Heart right ventricle (tissue), 16 donors: ENCODE results near the gene HSPA14. TPM values are rescaled to one million over a fixed set of nuclear protein-coding genes. Genes with fewer than 3 reads are reported as not detected.

Experiments used
- ATAC-seq, 8 donors: fragments of 200-7000 bp; cut with Tn5 transposase; one replicate each; pipeline ENCODE4 v1.9.1; 2020; ENCODE audit warnings: mild to moderate bottlenecking in 8 of 8, moderate library complexity in 8 of 8, moderate number of reproducible peaks in 1 of 8
- DNase-seq, 2 donors: peaks; one replicate each; pipeline ENCODE4 v3.0.0-alpha.2; 2020
- H3K27ac ChIP-seq, 10 donors: fragments of 200-600 bp; sonication (generic) in 2 of 10; one replicate each; pipeline versions ENCODE4 v1.5.0 to v1.8.0; 2020 to 2022; ENCODE audit warnings: mild to moderate bottlenecking in 3 of 10
- H3K27me3 ChIP-seq, 7 donors: fragments of 200-600 bp; one replicate each; pipeline ENCODE4 v1.8.0; 2021 to 2022; ENCODE audit warnings: mild to moderate bottlenecking in 2 of 7
- H3K36me3 ChIP-seq, 9 donors: fragments of 200-600 bp; sonication (generic) in 1 of 9; one replicate each; pipeline versions ENCODE4 v1.5.0 to v1.8.0; 2020 to 2022; ENCODE audit warnings: mild to moderate bottlenecking in 2 of 9
- H3K4me1 ChIP-seq, 9 donors: fragments of 200-600 bp; sonication (generic) in 1 of 9; one replicate each; pipeline versions ENCODE4 v1.5.0 to v1.8.0; 2020 to 2022; ENCODE audit warnings: mild to moderate bottlenecking in 4 of 9
- H3K4me3 ChIP-seq, 10 donors: fragments of 200-600 bp; sonication (generic) in 2 of 10; one replicate each; pipeline versions ENCODE4 v1.5.0 to v1.8.0; 2020 to 2022; ENCODE audit warnings: mild to moderate bottlenecking in 7 of 10, moderate library complexity in 2 of 10
- H3K9me3 ChIP-seq, 11 donors: fragments of 200-600 bp in 10 of 11; sonication (generic) in 2 of 11; one replicate each; pipeline versions ENCODE4 v1.5.0 to v1.8.0; 2013 to 2022; ENCODE audit warnings: mild to moderate bottlenecking in 2 of 11, control low read depth in 1 of 11, moderate library complexity in 1 of 11
- WGBS, 2 donors: extraction: QIAGEN DNeasy Blood & Tissue Kit; methylation state at CpG; one replicate each; pipeline ENCODE4 v1.1.7; 2013; ENCODE audit warnings: inconsistent platforms in 1 of 2; 5-methylcytosine and 5-hydroxymethylcytosine counted together
- intact Hi-C, 10 donors: fragments of 100-400 bp; cut with DNase I; formaldehyde crosslinking; loops; one replicate each; pipeline versions ENCODE4 v1.11.1 to v1.14.2; 2022
- polyA plus RNA-seq, 2 donors: library from polyadenylated mRNA; stranded (reverse); fragments of 200-250 nt; gene quantifications; one replicate each; pipeline ENCODE4 v1.2.3, GENCODE V29; 2013
- total RNA-seq, 10 donors: library from RNA; stranded (reverse); fragmentation: NEBNext Ultra II Directional in 3 of 10; extraction: Animal tissue kit (Norgen Biotek cat#: 25700) in 3 of 10; gene quantifications; one replicate each; pipeline versions ENCODE4 v1.2.1 to v1.2.4, GENCODE V29; 2021 to 2023
- TF ChIP-seq, protein P1 (sequence below), 9 donors: fragments of 200-600 bp; sonication (generic) in 2 of 9; IDR thresholded peaks; one replicate each; pipeline versions ENCODE4 v1.5.0 to v1.8.0; 2021 to 2022; ENCODE audit warnings: antibody characterized with exemption in 9 of 9, mild to moderate bottlenecking in 5 of 9, moderate library complexity in 1 of 9
- donor health status: Arrhythmogenic right ventricular cardiomyopathy.
- donor health status: ischemic (EF 13 %, LVEDD 7.1; RV severe dilation, severe dysfunction).
- donor health status: healthy with polysubstance abuse.
- donor health status: DM: no; HTN: yes; CAD: no.
- donor health status: DM: no; HTN: no; CAD: no.
- donor health status: ischemic (EF 25% LVEDD 6.9; RV normal size, moderate dysfunction).
- donor health status: ischemic (EF 25% LVEDD 5.7; RV mildly dilated, moderate dysfunction).
- donor health status: healthy.
- donor health status: DM: yes; HTN: yes; CAD: no.
- donor health status: Ischemic cardiomyopathy.
- donor health status: ischemic (EF 35%, LVEDD 5.7; RV mildly dilated, moderate dysfunction).
- donor health status: nonischemic (EF 11% LVEDD 7.7; RV severe dilation, severe dysfunction).
- donor health status: DM: yes; HTN: yes; CAD: no.
- donor health status: PGD.
- donor health status: ischemic (EF 29% LVEDD 5.4; RV normal size, mild dysfunction).
- donor health status: nonischemic (EF 23%, LVEDD 6.1; RV moderate dilation, normal function).

The HSPA14 gene
- total and polyA plus RNA-seq, 12 donors = 7.1 to 11.6 (median 8.5) TPM

GRCh38 chr10:14838582-14839304, 637 bp downstream of the HSPA14 start:
- Histone ChIP-seq H3K27me3 (no peaks in the 10 kb centered on the region), H3K4me1 (peaks cover 0 to 28% (median 24%) of the 10 kb centered on the region in 9 donors), H3K4me3 (peak overlapping the region; percentile 80 to 99 (median 92)), H3K27ac (peak overlapping the region; percentile 80 to 99 (median 96)), H3K9me3 (no peaks in the 10 kb centered on the region), H3K36me3 (peaks cover 0 to 46% (median 19%) of the 10 kb centered on the region in 9 donors)
- peak; percentile 15 to 39 for DNase-seq
- ATAC-seq = peak in 4 of 8 donors; percentile 0 to 25 (median 2)
- TF ChIP-seq, protein P1, sequence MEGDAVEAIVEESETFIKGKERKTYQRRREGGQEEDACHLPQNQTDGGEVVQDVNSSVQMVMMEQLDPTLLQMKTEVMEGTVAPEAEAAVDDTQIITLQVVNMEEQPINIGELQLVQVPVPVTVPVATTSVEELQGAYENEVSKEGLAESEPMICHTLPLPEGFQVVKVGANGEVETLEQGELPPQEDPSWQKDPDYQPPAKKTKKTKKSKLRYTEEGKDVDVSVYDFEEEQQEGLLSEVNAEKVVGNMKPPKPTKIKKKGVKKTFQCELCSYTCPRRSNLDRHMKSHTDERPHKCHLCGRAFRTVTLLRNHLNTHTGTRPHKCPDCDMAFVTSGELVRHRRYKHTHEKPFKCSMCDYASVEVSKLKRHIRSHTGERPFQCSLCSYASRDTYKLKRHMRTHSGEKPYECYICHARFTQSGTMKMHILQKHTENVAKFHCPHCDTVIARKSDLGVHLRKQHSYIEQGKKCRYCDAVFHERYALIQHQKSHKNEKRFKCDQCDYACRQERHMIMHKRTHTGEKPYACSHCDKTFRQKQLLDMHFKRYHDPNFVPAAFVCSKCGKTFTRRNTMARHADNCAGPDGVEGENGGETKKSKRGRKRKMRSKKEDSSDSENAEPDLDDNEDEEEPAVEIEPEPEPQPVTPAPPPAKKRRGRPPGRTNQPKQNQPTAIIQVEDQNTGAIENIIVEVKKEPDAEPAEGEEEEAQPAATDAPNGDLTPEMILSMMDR (IDR thresholded peaks at IDR 0.05) = no peak
- 0 to 1% methylated on average over 60 of the region's 60 CpGs for WGBS, 2 donors
- intact Hi-C loops = loop anchor here in 8 of 10 donors (2.0 to 10.0 kb wide), 4 partner anchors 39 to 256 kb away; partner anchors contain the start of genes SUV39H2 (in 8 of the 8) and RPP38 (in 1 of the 8)

DNA sequence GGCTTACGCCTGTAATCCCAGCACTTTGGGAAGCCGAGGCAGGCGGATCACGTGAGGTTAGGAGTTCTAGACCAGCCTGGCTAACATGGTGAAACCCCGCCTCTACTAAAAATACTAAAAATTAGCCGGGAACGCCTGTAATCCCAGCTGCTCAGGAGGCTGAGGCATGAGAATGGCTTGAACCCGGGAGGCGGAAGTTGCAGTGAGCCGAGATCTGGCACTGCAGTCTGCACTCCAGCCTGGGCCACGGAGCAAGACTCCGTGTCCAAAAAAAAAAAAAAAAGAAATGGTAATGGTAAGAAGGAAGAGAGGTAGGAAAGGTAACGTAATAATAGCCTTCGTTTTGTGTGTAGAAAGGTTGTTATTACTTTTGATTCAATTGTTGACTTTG, 1.2 kb downstream of the HSPA14 start:
- intact Hi-C loops = loop anchor here in 8 of 10 donors (2.0 to 10.0 kb wide), 4 partner anchors 38 to 256 kb away; partner anchors contain the start of genes SUV39H2 (in 8 of the 8) and RPP38 (in 1 of the 8)
- WGBS, 2 donors = 15 to 17% methylated on average over 14 of the region's 14 CpGs

GRCh38 chr10:14840178-14840577, 2.1 kb downstream of the HSPA14 start:
- TF ChIP-seq, protein P1 (IDR thresholded peaks at IDR 0.05) = no peak
- peak overlapping the region in 1 of 10 donors; percentile 99 for H3K4me3 ChIP-seq
- H3K27me3 ChIP-seq = no peaks in the 10 kb centered on the region
- peaks cover 0 to 54% (median 33%) of the 10 kb centered on the region in 9 donors for H3K36me3 ChIP-seq
- no peak overlapping the region for H3K27ac ChIP-seq
- H3K9me3 ChIP-seq = no peaks in the 10 kb centered on the region
- H3K4me1 ChIP-seq = peaks cover 0 to 28% (median 24%) of the 10 kb centered on the region in 9 donors
- intact Hi-C loops = loop anchor here in 1 of 10 donors (5.0 kb wide), 1 partner anchor 37 kb away; the partner anchor contains the start of gene SUV39H2
- ATAC-seq (no peak), DNase-seq (no peak)
- WGBS, 2 donors = 94 to 95% methylated on average over 2 of the region's 2 CpGs

More for the DNA sequence above, 1.2 kb downstream of the HSPA14 start:
- H3K4me1 ChIP-seq = peaks cover 0 to 28% (median 24%) of the 10 kb centered on the region in 9 donors
- peak overlapping the region; percentile 80 to 99 (median 92) for H3K4me3 ChIP-seq
- H3K27ac ChIP-seq = peak overlapping the region in 9 of 10 donors; percentile 90 to 99 (median 97)
- peaks cover 0 to 49% (median 25%) of the 10 kb centered on the region in 9 donors for H3K36me3 ChIP-seq
- no peaks in the 10 kb centered on the region for H3K9me3 ChIP-seq
- ATAC-seq (no peak), DNase-seq (no peak)
- H3K27me3 ChIP-seq = no peaks in the 10 kb centered on the region
- TF ChIP-seq, protein P1 (IDR thresholded peaks at IDR 0.05) = no peak

- WGBS, 2 donors = 90 to 94% methylated on average over 15 of the region's 15 CpGs
Observed at GRCh38 chr10:14843327-14843988, 5.4 kb downstream of the HSPA14 start.

More at GRCh38 chr10:14843327-14843988, 5.4 kb downstream of the HSPA14 start:
- Histone ChIP-seq H3K9me3 (no peaks in the 10 kb centered on the region), H3K27me3 (no peaks in the 10 kb centered on the region), H3K36me3 (peaks cover 0 to 68% (median 36%) of the 10 kb centered on the region in 9 donors), H3K27ac (no peak overlapping the region), H3K4me1 (peaks cover 0 to 15% (median 13%) of the 10 kb centered on the region in 9 donors), H3K4me3 (no peak overlapping the region)
- DNase-seq (no peak), ATAC-seq (no peak)
- intact Hi-C loops = loop anchor here in 1 of 10 donors (5.0 kb wide), 1 partner anchor 34 kb away; the partner anchor contains the start of gene SUV39H2
- TF ChIP-seq, protein P1 (IDR thresholded peaks at IDR 0.05) = no peak
